ENCODE data around the gene CSMD2.
"Not testable (repeated sequence)": the region's sequence is repeated elsewhere in the genome, so short reads cannot be mapped to it uniquely, and the experiment has no call there.

The CSMD2 gene

GRCh38 chr1:34101151-34101550 is 63.9 kb downstream of the CSMD2 start:
- no peak overlapping the region for H3K4me3 ChIP-seq (ENCODE audit: low read depth in 1 of 2, low read length in 2 of 2)
- no peaks in the 10 kb centered on the region for H3K9me3 ChIP-seq (ENCODE audit: insufficient read depth, low read length, severe bottlenecking)
- H3K4me1 ChIP-seq (ENCODE audit: insufficient read depth, low read length), result no peaks in the 10 kb centered on the region
- H3K9ac ChIP-seq (ENCODE audit: low read depth, low read length), result no peak overlapping the region
- no peak overlapping the region for H3K4me2 ChIP-seq (ENCODE audit: insufficient read depth, low read length)
- H3K27me3 ChIP-seq (ENCODE audit: insufficient read depth, low read length, poor library complexity), result peaks cover 3% of the 10 kb centered on the region
- no peak overlapping the region for H2AFZ ChIP-seq (ENCODE audit: low read depth, low read length)
- TF ChIP-seq EZH2 (IDR thresholded peaks at IDR 0.05; ENCODE audit: borderline replicate concordance, low read depth, low read length, severe bottlenecking), result no peak
- TF ChIP-seq, protein P1, sequence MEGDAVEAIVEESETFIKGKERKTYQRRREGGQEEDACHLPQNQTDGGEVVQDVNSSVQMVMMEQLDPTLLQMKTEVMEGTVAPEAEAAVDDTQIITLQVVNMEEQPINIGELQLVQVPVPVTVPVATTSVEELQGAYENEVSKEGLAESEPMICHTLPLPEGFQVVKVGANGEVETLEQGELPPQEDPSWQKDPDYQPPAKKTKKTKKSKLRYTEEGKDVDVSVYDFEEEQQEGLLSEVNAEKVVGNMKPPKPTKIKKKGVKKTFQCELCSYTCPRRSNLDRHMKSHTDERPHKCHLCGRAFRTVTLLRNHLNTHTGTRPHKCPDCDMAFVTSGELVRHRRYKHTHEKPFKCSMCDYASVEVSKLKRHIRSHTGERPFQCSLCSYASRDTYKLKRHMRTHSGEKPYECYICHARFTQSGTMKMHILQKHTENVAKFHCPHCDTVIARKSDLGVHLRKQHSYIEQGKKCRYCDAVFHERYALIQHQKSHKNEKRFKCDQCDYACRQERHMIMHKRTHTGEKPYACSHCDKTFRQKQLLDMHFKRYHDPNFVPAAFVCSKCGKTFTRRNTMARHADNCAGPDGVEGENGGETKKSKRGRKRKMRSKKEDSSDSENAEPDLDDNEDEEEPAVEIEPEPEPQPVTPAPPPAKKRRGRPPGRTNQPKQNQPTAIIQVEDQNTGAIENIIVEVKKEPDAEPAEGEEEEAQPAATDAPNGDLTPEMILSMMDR (IDR thresholded peaks at IDR 0.05; ENCODE audit: borderline replicate concordance, extremely low read depth, low read length, poor library complexity, severe bottlenecking), result no peak
- H3K36me3 ChIP-seq (ENCODE audit: insufficient read depth, low read length), result no peaks in the 10 kb centered on the region
- H3K27ac ChIP-seq (ENCODE audit: low read length), result no peak overlapping the region
- ATAC-seq (ENCODE audit: insufficient read depth, low read depth) (no peak), DNase-seq (no peak)
- no peaks in the 10 kb centered on the region for H4K20me1 ChIP-seq (ENCODE audit: insufficient read depth, low read length)
- no peaks in the 10 kb centered on the region for H3K79me2 ChIP-seq (ENCODE audit: insufficient read depth, low read length)

DNA sequence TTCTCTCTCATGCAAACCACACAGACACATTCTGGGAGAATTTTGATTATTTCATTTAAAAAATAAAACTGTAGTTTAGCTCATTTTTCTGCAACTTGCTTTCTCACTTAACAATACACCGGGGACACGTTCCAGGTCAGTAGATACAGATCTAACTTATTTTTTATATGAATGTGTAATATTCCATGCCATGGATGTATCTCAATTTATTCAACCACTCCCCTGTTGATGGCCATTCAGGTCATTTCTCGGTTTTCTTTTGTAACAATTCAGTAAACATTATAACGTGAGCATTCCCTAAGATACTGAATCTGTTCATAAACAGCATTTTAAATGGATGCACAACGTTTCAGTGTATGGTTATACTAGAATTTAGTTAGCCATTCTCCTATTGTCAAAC is 64.7 kb downstream of the CSMD2 start:
- H3K9ac ChIP-seq (ENCODE audit: low read depth, low read length), result no peak overlapping the region
- no peak for ATAC-seq (ENCODE audit: insufficient read depth, low read depth)

DNA sequence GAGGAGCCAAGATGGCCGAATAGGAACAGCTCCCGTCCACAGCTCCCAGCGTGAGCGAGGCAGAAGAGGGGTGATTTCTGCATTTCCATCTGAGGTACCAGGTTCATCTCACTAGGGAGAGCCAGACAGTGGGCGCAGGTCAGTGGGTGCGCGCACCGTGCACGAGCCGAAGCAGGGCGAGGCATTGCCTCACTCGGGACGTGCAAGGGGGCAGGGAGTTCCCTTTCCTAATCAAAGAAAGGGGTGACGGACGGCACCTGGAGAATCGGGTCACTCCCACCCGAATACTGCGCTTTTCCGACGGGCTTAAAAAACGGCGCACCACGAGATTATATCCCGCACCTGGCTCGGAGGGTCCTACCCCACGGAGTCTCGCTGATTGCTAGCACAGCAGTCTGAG is 72.6 kb downstream of the CSMD2 start:
- H3K9ac ChIP-seq (ENCODE audit: low read depth, low read length); ATAC-seq (ENCODE audit: insufficient read depth, low read depth); H3K9me3 ChIP-seq (ENCODE audit: insufficient read depth, low read length, severe bottlenecking); H3K27ac ChIP-seq (ENCODE audit: low read length); H3K79me2 ChIP-seq (ENCODE audit: insufficient read depth, low read length); H3K4me2 ChIP-seq (ENCODE audit: insufficient read depth, low read length); H3K27me3 ChIP-seq (ENCODE audit: insufficient read depth, low read length, poor library complexity); H3K4me1 ChIP-seq (ENCODE audit: insufficient read depth, low read length); H4K20me1 ChIP-seq (ENCODE audit: insufficient read depth, low read length); H3K36me3 ChIP-seq (ENCODE audit: insufficient read depth, low read length); H2AFZ ChIP-seq (ENCODE audit: low read depth, low read length); DNase-seq; H3K4me3 ChIP-seq (ENCODE audit: low read depth in 1 of 2, low read length in 2 of 2): not testable (repeated sequence)

More for the DNA sequence above, 64.7 kb downstream of the CSMD2 start:
- Histone ChIP-seq H2AFZ (ENCODE audit: low read depth, low read length) (no peak overlapping the region), H3K9me3 (ENCODE audit: insufficient read depth, low read length, severe bottlenecking) (no peaks in the 10 kb centered on the region), H3K4me3 (ENCODE audit: low read depth in 1 of 2, low read length in 2 of 2) (no peak overlapping the region), H3K4me1 (ENCODE audit: insufficient read depth, low read length) (no peaks in the 10 kb centered on the region), H3K27ac (ENCODE audit: low read length) (no peak overlapping the region), H3K27me3 (ENCODE audit: insufficient read depth, low read length, poor library complexity) (peaks cover 3% of the 10 kb centered on the region), H4K20me1 (ENCODE audit: insufficient read depth, low read length) (no peaks in the 10 kb centered on the region), H3K79me2 (ENCODE audit: insufficient read depth, low read length) (no peaks in the 10 kb centered on the region), H3K4me2 (ENCODE audit: insufficient read depth, low read length) (no peak overlapping the region), H3K36me3 (ENCODE audit: insufficient read depth, low read length) (no peaks in the 10 kb centered on the region)
- no peak for DNase-seq
- TF ChIP-seq EZH2 (IDR thresholded peaks at IDR 0.05; ENCODE audit: borderline replicate concordance, low read depth, low read length, severe bottlenecking), result no peak
- TF ChIP-seq, protein P1 (IDR thresholded peaks at IDR 0.05; ENCODE audit: borderline replicate concordance, extremely low read depth, low read length, poor library complexity, severe bottlenecking), result no peak

DNA sequence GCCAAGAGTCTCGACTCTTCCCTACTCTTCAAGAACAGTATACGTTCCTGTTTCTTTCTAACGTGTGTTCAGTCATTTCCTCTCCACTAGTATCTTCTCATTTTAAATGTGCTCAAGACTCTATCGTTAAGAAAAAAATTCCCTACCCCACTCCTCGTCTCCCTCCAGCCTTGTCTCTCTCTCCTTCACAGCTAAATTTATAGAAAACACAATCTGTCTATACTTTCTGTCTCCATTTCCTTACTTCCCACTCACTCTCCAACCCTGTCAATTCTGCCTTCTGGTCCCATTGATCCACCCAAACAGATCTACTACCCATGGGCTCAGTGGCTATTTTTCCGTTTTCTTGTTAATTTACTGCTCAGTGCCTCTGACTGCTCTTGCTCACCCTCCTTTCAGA is 75.3 kb downstream of the CSMD2 start:
- H3K4me2 ChIP-seq (ENCODE audit: insufficient read depth, low read length), result no peak overlapping the region
- no peaks in the 10 kb centered on the region for H3K27me3 ChIP-seq (ENCODE audit: insufficient read depth, low read length, poor library complexity)
- no peak overlapping the region for H3K9ac ChIP-seq (ENCODE audit: low read depth, low read length)
- no peaks in the 10 kb centered on the region for H3K79me2 ChIP-seq (ENCODE audit: insufficient read depth, low read length)
- no peaks in the 10 kb centered on the region for H3K9me3 ChIP-seq (ENCODE audit: insufficient read depth, low read length, severe bottlenecking)
- H2AFZ ChIP-seq (ENCODE audit: low read depth, low read length), result no peak overlapping the region
- ATAC-seq (ENCODE audit: insufficient read depth, low read depth) (no peak), DNase-seq (no peak)
- H3K4me1 ChIP-seq (ENCODE audit: insufficient read depth, low read length), result no peaks in the 10 kb centered on the region
- no peaks in the 10 kb centered on the region for H3K36me3 ChIP-seq (ENCODE audit: insufficient read depth, low read length)
- H4K20me1 ChIP-seq (ENCODE audit: insufficient read depth, low read length), result no peaks in the 10 kb centered on the region
- H3K4me3 ChIP-seq (ENCODE audit: low read depth in 1 of 2, low read length in 2 of 2), result no peak overlapping the region
- TF ChIP-seq, protein P1 (IDR thresholded peaks at IDR 0.05; ENCODE audit: borderline replicate concordance, extremely low read depth, low read length, poor library complexity, severe bottlenecking), result no peak
- TF ChIP-seq EZH2 (IDR thresholded peaks at IDR 0.05; ENCODE audit: borderline replicate concordance, low read depth, low read length, severe bottlenecking), result no peak
- H3K27ac ChIP-seq (ENCODE audit: low read length), result no peak overlapping the region
